ENCODE measurements around the gene ADH1B.
"Not testable (repeated sequence)": the region's sequence is repeated elsewhere in the genome, so short reads cannot be mapped to it uniquely, and the experiment has no call there.

Gene ADH1B

DNA sequence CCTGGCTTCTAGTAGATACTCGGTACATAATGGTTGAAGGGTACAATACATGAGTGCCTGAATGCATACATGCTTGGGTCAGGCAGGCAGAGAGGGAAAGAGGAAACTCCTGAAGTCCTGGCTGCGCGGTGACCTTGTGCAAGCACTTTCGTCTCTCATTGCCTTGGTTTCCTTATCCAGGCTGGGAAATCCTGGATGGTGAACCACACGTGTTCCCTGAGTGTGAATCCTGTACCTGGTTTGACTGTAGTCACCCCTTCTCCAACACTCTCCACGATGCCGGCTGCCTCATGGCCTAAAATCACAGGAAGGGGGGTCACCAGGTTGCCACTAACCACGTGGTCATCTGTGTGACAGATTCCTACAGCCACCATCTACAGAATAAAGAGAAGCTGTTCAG is 3.4 kb downstream of the ADH1B start:
- DNase-seq, result not testable (repeated sequence)

DNA sequence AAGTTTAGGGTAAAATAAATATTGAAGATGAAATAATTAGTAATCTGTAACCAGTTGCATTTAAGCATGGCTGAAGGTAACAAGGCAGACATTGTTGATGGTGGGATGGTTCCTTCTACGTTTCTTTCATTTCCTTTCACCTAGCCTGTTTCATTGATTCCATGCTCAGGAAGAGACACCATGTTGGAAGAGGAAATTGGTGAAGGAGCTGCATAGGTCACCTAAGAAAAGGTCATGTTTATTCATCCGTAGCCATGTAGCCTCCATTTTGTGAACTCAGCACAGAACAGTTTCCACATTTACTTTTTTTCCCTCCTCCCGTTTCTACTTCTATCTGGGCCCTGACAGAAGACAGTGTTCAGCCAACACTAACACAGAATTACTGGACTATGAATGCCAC is 3.8 kb downstream of the ADH1B start:
- no peak for DNase-seq

DNA sequence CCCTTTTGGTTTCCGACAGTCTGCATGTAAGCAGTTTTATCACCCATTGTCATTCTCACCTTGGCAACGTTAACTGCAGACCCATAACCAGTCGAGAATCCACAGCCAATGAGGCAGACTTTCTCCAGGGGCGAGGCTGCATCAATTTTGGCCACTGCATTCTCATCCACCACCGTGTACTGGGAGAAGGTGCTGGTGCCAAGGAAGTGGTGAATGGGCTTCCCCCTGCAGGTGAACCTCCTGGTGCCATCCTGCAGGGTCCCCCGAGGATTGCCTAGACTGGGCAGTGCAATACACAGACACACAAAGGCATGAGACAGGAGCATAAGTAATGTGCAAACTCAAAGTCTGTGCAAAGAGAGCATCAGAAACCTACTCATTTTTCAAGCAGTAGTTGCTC is 5.4 kb downstream of the ADH1B start:
- no peak for DNase-seq

DNA sequence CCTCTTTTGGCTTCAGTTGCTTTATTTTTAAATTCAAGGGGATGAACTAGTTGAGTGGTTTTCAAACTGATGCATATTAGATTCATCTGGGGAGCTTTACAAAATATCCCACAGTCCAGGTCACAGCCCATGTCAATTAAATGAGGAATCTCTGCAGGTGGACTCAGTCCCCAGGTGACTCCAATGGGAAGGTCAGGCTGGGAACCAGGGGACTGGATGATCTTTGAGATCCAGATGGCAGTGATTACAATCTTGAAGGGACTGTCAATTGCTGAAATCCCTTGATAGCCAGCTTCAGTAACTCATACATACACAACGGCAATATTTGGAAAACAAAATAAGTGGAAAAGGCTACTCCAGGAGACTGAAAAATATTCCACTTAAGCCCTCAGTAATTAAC is 7.0 kb downstream of the ADH1B start:
- DNase-seq, result no peak

DNA sequence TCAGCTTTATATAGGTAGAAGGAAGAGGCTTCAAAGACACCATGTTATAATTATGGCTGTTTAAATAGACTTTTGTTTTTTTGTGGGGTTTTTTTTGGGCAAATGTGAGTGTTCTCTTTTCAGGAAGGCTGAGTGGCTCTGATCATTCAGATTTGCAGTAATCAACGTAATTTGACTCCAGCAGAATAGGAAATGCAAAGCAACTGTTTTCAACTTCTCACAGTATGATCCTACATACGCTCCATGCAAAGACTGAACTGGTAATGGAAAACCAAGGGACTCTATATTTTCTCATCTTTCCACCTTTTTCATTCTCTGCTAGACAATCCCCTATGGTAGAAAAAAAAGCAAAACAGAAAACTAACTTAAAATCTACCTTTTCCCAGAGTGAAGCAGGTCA is 10.8 kb downstream of the ADH1B start:
- no peak for DNase-seq

DNA sequence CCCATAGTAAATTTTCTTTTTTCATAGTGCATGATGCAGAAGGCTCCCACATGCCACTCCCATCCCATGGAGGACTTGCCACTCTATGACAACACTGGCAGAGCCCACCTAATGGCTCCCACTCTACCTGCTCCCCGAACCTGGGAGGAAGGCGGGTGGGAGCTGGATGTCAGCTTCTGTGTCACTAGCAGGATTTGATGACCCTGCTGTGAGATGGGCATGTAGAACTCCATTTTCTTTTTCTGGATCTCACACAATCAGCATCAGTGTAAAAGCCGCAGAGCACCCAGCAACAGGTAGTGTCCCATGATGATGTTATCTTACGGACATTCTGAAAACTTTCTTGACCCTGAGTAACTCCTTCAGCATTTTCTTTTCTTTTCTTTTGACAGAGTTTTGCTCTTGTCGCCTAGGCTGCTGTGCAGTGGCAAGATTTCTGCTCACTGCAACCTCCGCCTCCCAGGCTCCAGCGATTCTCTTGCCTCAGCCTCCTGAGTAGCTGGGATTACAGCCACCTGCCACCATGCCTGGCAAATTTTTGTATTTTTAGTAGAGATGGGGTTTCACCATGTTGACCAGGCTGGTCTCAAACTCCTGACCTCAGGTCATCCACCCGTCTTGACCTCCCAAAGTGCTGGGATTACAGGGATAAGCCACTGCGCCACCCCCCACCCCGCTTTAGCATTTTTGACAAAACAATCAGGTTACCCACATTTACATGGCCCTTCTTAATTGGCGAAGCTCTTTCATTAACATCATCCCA is 15.4 kb downstream of the ADH1B start:
- no peak for DNase-seq

DNA sequence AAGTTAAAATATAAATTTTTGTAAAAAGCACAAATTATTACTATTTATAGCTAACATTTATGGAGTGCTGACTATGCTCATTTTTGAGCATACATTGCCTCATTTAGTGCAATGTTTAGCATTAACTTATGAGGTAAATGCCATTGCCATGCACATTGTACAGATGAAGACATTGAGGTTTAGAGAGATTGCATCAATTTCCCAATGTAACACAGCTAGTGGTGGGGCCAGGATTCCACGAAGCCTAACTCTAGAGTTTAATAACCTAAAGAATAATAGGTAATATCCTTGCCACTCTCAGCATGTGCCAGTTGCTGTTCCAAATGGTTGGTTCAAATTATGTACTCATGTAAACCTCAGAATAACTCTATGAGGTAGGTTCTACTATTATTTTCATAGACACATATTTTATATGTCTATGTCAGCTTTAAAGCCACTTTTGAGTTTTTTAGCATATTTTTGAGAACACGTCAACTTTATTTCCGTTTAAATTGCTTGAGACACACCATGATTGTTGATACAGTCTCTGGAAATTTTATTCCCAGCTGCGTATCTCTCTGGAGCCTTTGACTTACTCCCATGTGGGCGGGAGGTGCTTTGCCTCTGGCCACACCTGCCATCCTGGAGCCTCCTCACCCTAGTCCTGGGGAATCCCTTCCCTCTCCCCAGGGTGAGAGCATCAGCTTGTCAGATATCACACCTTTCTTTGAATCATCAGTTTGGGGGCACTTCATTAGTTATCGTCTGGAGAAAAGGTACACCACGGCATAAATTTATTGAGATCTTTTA is 19.6 kb downstream of the ADH1B start:
- no peak for DNase-seq

DNA sequence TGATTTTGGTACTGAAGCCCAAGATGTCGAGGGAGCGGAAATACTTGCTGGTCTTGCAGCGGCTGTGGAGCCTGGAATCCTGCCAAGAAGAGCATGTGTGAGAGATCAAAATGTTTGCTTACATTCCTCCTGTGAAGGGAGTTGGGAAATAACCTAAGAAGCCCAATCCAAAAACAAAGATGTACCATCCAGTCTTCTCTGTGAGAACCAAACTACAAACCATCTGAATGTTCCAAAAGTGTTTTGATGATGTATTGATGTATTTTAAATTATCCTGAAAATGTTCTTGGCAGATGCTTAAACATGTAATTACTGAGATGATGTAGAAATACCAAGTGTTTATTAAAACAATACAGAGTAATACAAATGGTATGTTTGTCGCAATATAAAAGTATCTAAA is 20.3 kb downstream of the ADH1B start:
- no peak for DNase-seq

DNA sequence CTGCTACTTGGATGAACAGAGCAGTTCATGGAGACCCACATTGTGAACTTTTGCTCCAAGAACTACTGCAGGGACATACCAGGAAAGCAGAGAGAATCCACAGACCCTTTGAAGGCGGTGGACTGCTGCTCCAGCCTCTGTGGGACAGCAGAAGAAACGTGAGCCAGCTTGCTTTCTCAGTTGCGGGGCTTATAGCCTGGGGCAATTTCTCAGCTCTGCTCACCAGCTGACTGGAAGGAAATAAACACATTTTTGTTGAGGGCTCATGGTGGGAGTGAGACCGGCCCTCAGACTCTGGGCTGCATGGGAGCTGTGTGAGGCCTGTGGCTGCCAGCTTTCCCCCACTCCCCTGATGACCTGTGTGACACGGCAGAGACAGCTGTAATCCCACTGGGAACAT is 27.8 kb downstream of the ADH1B start:
- DNase-seq, result no peak

DNA sequence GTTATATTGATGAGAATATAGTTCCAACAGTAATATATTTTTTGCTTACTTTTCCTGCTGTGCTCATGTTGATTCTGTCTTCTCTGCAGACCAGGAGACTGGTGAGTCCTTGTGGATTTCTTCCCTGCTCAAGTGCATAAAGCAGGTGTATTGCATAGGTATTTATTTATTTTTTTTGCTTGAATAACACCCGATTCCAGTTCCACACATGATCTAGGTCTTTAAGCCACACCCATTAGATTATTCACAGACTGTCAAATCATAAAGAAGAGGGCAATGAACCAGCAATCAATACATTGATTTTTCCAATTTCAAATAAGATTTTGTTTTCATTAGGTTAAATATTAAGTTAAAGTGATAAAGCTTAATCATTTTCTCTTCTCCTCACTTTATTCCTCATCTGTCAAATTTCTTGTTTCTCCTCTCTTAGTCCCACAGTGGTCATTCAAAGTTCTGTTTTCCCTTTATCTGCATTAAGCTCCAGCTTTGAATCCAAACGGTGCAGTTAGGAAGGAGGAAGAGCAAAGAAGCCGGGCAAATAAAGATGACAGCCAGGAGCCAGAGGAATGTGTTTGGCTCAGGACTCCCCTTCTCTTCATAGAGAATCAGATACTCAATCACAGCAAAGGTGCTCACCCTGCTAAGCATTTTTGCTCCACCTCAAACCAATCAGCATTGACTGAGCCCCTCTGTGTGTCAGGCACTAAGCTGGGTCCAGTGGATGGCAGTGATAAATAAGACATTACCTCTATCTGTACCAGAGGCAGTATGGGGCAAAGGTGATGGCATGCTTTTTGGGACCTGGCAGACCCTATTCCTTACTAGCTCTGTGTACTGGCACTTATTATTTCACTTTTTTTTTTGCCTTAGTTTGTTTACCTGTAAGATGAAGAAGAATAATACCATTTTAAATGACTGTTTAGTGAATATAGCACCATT is 30.1 kb downstream of the ADH1B start, which contains the start of gene ADH1A:
Gene ADH1A, minus strand, starts transcription at position 138 of the 939 bp plus-strand sequence. Its CDS starts 71 bp downstream, at position 67.
- DNase-seq, result no peak

DNA sequence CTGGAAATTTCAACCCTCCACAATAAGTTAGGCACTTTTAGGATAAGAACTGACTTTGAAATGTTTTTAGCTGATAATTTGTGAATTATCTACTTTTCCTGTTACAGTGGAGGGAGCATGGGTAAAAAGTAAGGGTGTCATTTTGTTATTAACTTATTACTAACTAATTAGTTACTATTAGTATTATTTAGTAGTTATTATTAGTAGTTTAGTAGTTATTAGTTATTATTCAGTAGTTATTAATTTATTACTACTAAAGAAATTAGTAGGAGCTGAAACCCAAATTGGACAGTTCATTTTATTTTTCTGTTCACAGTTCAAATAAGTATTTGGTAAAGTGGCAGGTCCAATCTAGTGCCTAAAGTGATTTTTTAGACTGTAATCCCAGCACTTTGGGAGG is 35.8 kb downstream of the ADH1B start:
- no peak for DNase-seq

DNA sequence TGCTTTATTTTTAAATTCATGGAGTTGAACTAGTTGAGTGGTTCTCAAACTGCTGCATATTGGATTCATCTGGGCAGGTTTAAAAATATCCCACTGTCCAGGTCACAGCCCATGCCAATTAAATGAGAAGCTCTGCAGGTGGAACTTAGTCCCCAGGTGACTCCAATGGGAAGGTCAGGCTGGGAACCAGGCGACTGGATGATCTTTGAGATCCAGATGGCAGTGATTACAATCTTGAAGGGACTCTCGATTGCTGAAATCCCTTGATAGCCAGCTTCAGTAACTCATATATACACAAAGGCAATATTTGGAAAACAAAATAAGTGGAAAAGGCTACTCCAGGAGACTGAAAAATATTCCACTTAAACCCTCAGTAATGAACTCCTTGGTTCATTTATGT is 38.5 kb downstream of the ADH1B start:
- no peak for DNase-seq

DNA sequence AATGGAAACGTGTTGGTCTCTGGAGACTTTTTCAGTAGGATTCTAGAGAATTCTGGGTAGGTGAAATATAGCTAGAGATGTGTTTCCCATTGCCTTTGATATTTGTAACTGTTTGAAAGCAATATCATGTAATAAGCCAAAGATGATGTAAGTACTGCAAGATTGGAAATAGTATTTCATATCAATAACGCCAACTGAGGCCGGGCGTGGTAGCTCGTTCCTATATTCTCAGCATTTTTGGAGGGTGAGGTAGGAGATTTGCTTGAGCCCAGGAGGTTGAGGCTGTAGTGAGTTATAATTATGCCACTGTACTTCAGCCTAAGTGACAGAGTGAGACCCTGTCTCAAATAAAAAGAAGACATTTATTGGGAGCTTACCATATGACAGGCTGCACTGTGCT is 39.9 kb downstream of the ADH1B start:
- DNase-seq, result no peak

DNA sequence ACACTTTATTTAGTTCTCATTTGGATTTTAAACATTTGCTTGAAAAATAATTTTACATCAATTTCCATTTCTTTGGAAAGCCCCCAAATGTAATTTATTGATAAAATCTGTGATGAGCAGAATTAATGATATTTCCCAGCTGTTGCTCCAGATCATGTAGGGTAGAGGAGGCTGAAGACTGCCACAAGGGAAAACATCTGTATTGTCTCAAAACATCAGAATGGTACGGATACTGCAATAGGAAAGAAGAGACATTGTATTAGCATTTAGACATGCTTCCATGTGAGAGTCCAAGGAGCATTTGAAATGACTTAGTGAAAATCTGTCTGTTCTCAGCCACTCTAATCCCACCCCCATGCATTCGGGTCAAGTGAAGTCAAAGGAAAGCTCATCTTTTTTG is 44.8 kb downstream of the ADH1B start:
- no peak for DNase-seq

DNA sequence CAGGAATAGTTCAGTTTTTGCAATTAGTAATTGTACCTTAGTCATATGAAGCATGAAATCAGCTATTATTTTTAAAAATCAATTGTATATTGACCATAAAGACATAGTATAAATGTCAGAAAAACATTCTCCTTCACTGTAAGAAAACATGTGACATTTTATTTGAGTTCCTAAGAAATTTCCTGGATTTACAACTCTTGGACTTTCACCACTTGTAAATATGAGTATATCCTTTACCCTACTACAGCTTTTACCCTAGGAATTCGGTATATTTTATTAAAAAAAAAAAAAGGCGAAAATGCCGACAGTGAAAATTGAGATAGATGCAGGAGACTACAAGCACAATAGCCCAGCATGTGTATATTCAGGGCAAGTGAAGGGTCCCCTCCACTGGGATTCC is 45.3 kb downstream of the ADH1B start:
- DNase-seq, result no peak

DNA sequence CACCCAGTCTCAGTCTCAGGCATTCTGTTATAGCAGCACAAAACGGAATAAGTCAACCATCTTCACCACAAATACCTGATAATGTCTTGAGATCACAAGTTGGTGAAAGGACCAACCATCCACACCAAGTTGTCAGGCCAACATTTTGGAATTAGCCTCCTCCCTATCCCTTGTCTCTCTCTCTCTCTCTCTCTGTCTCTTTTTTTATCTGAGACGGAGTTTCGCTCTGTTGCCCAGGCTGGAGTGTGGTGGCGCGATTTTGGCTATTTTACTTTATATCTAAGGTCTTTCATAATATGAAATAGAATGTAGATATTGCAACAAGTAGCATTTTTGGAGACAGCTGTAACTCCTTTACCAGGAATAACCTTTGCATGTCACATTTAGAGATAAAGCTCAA is 46.2 kb downstream of the ADH1B start:
- no peak for DNase-seq

DNA sequence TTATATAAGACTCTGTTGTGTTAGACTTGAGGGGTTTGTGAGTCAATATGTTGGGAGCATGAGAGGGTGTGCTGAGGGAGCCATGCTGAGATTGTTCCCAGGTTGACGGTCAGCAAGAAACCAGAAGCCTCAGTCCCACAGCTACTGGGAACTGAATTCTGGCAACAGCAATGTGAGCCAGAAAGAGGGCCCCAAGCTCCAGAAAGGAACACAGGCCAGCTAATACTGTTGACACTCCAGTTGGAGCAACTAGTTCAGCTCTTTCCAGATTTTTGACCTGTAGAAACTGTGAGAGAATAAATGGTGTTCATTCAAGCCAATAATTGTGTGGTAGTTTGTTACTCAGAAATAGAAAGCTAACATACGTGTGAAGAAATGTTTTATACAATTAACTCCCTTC is 47.5 kb downstream of the ADH1B start:
- DNase-seq, result no peak

DNA sequence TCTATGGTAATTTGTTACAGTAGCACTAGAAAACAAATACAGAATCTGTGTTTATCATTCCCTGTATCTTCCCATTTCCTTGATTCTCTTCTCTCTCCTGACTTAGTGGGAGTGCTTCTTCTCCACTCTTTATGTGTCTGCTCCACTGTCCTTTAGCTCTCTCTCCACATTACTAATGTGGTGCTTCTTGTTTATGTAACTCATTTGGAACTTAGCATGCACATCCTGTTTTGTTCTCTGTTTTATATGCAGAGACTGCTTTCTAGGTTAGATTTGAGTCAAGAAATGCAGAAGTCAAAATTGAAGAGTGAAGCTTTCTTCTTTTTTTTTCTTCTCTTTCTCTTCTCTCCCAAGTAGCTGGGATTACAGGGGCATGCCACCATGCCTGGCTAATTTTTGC is 56.3 kb downstream of the ADH1B start:
- no peak for DNase-seq
